Uterus (tissue), 4 donors: ENCODE measurements around the gene HBD. TPM values are rescaled to one million over a fixed set of nuclear protein-coding genes. Genes with fewer than 3 reads are reported as not detected.

Experiments used
- DNase-seq, 2 donors: peaks; one replicate each; pipeline ENCODE4 v3.0.0-alpha.2; 2019 to 2020
- H3K27ac ChIP-seq, 2 donors: fragments of 200-600 bp; sonication (generic); 1 replicate in 1 of 2; 2 replicates in 1 of 2; pipeline ENCODE4 v1.5.1; 2016 to 2018
- H3K27me3 ChIP-seq, 2 donors: fragments of 200-600 bp; sonication (generic); one replicate each; pipeline ENCODE4 v1.5.1; 2018 to 2019; ENCODE audit warnings: control low read depth in 1 of 2
- H3K36me3 ChIP-seq, 2 donors: fragments of 200-600 bp; sonication (generic); one replicate each; pipeline ENCODE4 v1.5.1; 2019; ENCODE audit warnings: control low read depth in 1 of 2
- H3K4me1 ChIP-seq, 2 donors: fragments of 200-600 bp; sonication (generic); one replicate each; pipeline ENCODE4 v1.5.1; 2018 to 2019; ENCODE audit warnings: control low read depth in 1 of 2
- H3K4me3 ChIP-seq, 2 donors: fragments of 200-600 bp; sonication (generic); 1 replicate in 1 of 2; 2 replicates in 1 of 2; pipeline ENCODE4 v1.5.1; 2018 to 2019; ENCODE audit warnings: mild to moderate bottlenecking in 1 of 2
- H3K9me3 ChIP-seq, 2 donors: fragments of 200-600 bp; sonication (generic); one replicate each; pipeline ENCODE4 v1.5.1; 2019; ENCODE audit warnings: control low read depth in 1 of 2
- CTCF ChIP-seq, 4 experiments: fragments of 200-600 bp in 2 of 4; fragments of 450-650 bp in 2 of 4; sonication (generic) in 2 of 4; IDR thresholded peaks; one replicate each; pipeline ENCODE4 v1.5.1; 2016 to 2019; ENCODE audit warnings: antibody characterized with exemption in 4 of 4, mild to moderate bottlenecking in 2 of 4, moderate library complexity in 1 of 4
- POLR2A ChIP-seq, 2 donors: fragments of 450-650 bp; IDR thresholded peaks; one replicate each; pipeline ENCODE4 v1.6.1; 2016; ENCODE audit warnings: antibody characterized with exemption in 2 of 2, mild to moderate bottlenecking in 1 of 2, moderate library complexity in 1 of 2
- intact Hi-C: fragments of 100-400 bp; cut with DNase I; formaldehyde crosslinking; loops from one replicate; pipeline ENCODE4 v1.15.1; 2023; ENCODE audit warnings: low total_unique reads
- total RNA-seq, 4 donors: library from RNA; depleted of rRNA in 3 of 4; stranded (reverse); fragments of >200 nt in 3 of 4; gene quantifications; one replicate each; pipeline versions ENCODE4 v1.1.0 to v1.2.4, GENCODE V29; 2014 to 2023
- donor health status: DM: yes; HTN: yes; CAD: no.

The HBD gene
- total RNA-seq, 4 donors from 2014 or later: 0.90 TPM; not detected in 3

GRCh38 chr11:5224538-5225479 lies 9.5 kb downstream of the HBD start:
- TF ChIP-seq CTCF (IDR thresholded peaks at IDR 0.05) (no peak), POLR2A (IDR thresholded peaks at IDR 0.05) (no peak)
- intact Hi-C loops: no loop called here
- no peak for DNase-seq

GRCh38 chr11:5223686-5224085 lies 10.6 kb downstream of the HBD start:
- DNase-seq: no peak
- no peaks in the 10 kb centered on the region for H3K36me3 ChIP-seq
- TF ChIP-seq CTCF (IDR thresholded peaks at IDR 0.05): no peak
- no peak for TF ChIP-seq POLR2A (IDR thresholded peaks at IDR 0.05)
- H3K4me1 ChIP-seq: no peaks in the 10 kb centered on the region
- no peak overlapping the region for H3K4me3 ChIP-seq
- H3K9me3 ChIP-seq: no peaks in the 10 kb centered on the region
- no peak overlapping the region for H3K27ac ChIP-seq
- intact Hi-C loops: no loop called here
- H3K27me3 ChIP-seq: peaks cover 0 to 2% of the 10 kb centered on the region in 2 donors

More at GRCh38 chr11:5224538-5225479, 9.5 kb downstream of the HBD start:
- no peak overlapping the region for H3K4me3 ChIP-seq
- H3K4me1 ChIP-seq: no peaks in the 10 kb centered on the region
- no peaks in the 10 kb centered on the region for H3K9me3 ChIP-seq
- H3K27ac ChIP-seq: no peak overlapping the region
- H3K27me3 ChIP-seq: peaks cover 0 to 2% of the 10 kb centered on the region in 2 donors
- no peaks in the 10 kb centered on the region for H3K36me3 ChIP-seq

GRCh38 chr11:5223146-5223545 lies 11.1 kb downstream of the HBD start:
- no peak overlapping the region for H3K27ac ChIP-seq
- no peaks in the 10 kb centered on the region for H3K36me3 ChIP-seq
- intact Hi-C loops: no loop called here
- DNase-seq: no peak
- no peaks in the 10 kb centered on the region for H3K9me3 ChIP-seq
- H3K27me3 ChIP-seq: peaks cover 0 to 2% of the 10 kb centered on the region in 2 donors
- no peak overlapping the region for H3K4me3 ChIP-seq
- no peak for TF ChIP-seq CTCF (IDR thresholded peaks at IDR 0.05)
- no peak for TF ChIP-seq POLR2A (IDR thresholded peaks at IDR 0.05)
- H3K4me1 ChIP-seq: no peaks in the 10 kb centered on the region

- intact Hi-C loops: no loop called here
Measured at GRCh38 chr11:5210376-5210885, 23.9 kb downstream of the HBD start.

More at GRCh38 chr11:5210376-5210885, 23.9 kb downstream of the HBD start:
- TF ChIP-seq CTCF (IDR thresholded peaks at IDR 0.05) (no peak), POLR2A (IDR thresholded peaks at IDR 0.05) (no peak)
- Histone ChIP-seq H3K27ac (no peak overlapping the region), H3K9me3 (no peaks in the 10 kb centered on the region), H3K36me3 (no peaks in the 10 kb centered on the region), H3K27me3 (no peaks in the 10 kb centered on the region), H3K4me1 (no peaks in the 10 kb centered on the region), H3K4me3 (no peak overlapping the region)
- no peak for DNase-seq
